HG03060 (cell line): ENCODE results near the gene SLC22A1.
"Not testable (repeated sequence)": the region's sequence is repeated elsewhere in the genome, so short reads cannot be mapped to it uniquely, and the experiment has no call there.

ENCODE experiments used
- ATAC-seq: cut with Tn5 transposase; IDR thresholded peaks from one replicate; pipeline ENCODE4 v1.9.1; 2021; ENCODE audit warnings: low read depth, moderate number of reproducible peaks; ENCODE audit not compliant: unreplicated experiment

The SLC22A1 gene

GRCh38 chr6:160121981-160122380, 366 bp downstream of the SLC22A1 start:
- ATAC-seq, result no peak

GRCh38 chr6:160122744-160123143, 1.1 kb downstream of the SLC22A1 start:
- ATAC-seq, result no peak

GRCh38 chr6:160124007-160124406, 2.4 kb downstream of the SLC22A1 start:
- ATAC-seq, result no peak

- ATAC-seq, result no peak
These were observed 3.0 kb downstream of the SLC22A1 start for GRCh38 chr6:160124605-160125004.

GRCh38 chr6:160125105-160125504, 3.5 kb downstream of the SLC22A1 start:
- ATAC-seq, result not testable (repeated sequence)

- no peak for ATAC-seq
These were observed 5.9 kb downstream of the SLC22A1 start for GRCh38 chr6:160127270-160128124.

GRCh38 chr6:160128125-160128683, 6.6 kb downstream of the SLC22A1 start:
- ATAC-seq, result no peak

- no peak for ATAC-seq
These were observed 7.4 kb downstream of the SLC22A1 start for GRCh38 chr6:160128879-160129516.

GRCh38 chr6:160129881-160130615, 8.4 kb downstream of the SLC22A1 start:
- ATAC-seq, result no peak

GRCh38 chr6:160130729-160131484, 9.3 kb downstream of the SLC22A1 start:
- ATAC-seq, result no peak

- ATAC-seq, result no peak
These were observed 10.2 kb downstream of the SLC22A1 start for GRCh38 chr6:160131636-160132296.

- ATAC-seq, result no peak
These were observed 10.7 kb downstream of the SLC22A1 start for GRCh38 chr6:160132297-160132637.

GRCh38 chr6:160132776-160133338, 11.2 kb downstream of the SLC22A1 start:
- ATAC-seq, result no peak

GRCh38 chr6:160133441-160134336, 12.1 kb downstream of the SLC22A1 start:
- no peak for ATAC-seq

- ATAC-seq, result not testable (repeated sequence)
These were observed 12.7 kb downstream of the SLC22A1 start for GRCh38 chr6:160134337-160134751.

GRCh38 chr6:160134779-160135547, 13.3 kb downstream of the SLC22A1 start:
- ATAC-seq, result no peak

GRCh38 chr6:160135907-160136655, 14.5 kb downstream of the SLC22A1 start:
- ATAC-seq, result no peak
